RKO (cell line): ENCODE measurements around the gene RHBDD1.

Experiments used
- DNase-seq: peaks from one replicate; pipeline ENCODE4 v3.0.0-alpha.2; 2016; ENCODE audit warnings: low spot score

RHBDD1 gene

DNA sequence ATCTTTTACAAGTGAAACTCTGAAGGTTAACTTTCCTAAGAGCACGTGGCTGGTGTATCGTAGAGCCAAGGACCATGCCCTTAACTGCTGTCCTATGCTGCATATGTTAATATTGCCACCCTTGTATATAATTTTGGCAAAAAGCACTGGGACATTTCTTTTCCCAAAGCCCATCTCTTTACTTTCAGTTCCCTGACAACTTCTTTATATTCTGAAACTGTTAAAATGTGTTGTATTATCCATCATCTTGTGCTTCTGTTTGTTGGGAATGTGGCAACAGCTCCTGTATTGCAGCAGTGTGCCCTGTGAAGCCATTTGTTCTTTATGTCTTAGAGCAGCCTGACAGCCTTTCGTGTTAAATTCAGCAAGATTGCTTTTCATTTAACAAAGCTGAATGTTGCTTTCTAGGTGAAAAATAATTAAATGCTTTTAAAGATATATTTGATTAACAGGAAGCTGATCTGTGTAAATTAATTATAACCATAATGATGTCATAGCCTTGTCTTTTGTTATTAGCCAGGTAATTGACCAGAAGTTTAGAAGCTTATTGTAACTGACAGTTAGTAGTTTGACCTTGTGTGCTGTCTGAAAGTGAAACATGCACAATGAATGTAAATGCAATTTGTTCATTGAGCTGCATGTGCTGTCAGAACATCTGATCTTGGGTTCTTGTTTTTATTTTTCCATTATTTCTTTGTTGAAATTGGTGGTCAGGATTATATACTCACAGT is 9.7 kb downstream of the RHBDD1 start:
- DNase-seq, result no peak

DNA sequence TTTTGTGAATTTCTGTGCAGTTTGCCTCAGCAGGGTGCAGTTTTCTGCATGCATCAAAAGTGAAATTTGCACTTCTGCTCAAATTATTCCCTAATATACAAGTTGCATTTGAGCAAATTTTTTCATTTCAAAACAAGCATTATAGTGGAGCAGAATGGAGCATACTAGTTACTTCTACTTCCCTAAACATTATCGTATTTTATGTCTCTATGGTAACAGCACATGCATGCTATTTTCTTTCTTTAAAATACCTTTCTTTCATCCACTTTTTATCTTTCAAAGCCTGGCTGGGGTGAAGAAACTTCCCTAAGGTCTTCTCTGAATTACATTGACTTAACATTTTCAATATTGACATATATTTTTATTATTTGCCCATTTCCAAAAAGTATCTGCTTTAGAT is 11.2 kb downstream of the RHBDD1 start:
- DNase-seq, result no peak

DNA sequence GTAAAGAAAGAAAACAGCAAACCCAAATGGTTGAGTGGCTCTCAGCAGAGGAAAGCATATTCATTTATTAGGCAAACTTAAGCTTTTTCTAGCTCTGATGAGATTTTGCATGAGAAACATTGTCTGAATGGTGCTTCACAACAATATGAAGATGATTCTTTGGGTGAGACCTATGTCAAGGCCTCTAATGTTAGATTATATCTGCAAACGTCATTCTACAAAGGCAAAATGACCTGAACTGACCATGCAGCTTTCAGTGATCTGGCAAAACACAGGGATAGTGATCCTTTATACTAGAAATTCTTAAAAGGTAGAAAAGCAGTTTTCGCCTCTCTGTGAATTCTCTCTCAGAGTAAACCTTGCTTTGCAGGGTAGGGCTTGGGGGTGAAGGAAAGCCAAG is 11.7 kb downstream of the RHBDD1 start:
- DNase-seq, result no peak

DNA sequence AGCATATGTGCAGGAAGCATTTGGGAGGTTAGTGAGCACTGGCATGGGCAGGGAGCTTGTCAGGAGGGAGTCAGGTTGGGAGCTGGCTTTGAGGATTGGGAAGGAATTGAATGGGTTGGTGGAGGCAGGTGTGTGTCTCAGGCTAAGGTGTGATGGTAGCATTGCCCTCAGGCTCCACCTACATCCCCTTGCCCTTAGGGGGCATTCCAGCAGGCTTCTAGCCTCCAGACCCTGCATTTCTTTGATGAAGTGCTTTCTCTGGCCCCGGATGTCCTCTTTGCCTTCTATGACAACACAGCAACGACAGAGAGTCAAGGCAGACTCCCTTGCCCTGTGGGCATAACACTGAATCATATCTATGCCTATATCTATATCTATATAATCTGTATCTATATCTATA is 13.5 kb downstream of the RHBDD1 start:
- no peak for DNase-seq

DNA sequence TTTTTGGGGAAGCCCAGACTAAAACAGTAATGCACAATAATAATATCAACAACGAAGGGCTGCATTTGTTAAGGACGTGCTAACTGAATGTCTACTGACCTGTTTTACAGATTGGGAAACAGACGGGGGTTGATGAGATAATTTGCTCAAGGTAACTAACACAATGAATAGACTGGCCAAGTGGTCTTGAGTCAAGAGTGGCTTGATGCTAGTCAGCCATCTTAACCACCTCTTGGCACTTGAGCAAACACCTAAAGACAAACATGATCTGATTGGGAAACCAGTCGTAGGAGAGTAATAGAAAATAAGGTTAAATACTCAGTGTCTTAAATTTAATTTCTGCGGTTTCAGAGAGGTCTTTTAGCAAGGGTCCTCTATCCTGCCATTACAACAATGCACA is 14.2 kb downstream of the RHBDD1 start:
- no peak for DNase-seq

DNA sequence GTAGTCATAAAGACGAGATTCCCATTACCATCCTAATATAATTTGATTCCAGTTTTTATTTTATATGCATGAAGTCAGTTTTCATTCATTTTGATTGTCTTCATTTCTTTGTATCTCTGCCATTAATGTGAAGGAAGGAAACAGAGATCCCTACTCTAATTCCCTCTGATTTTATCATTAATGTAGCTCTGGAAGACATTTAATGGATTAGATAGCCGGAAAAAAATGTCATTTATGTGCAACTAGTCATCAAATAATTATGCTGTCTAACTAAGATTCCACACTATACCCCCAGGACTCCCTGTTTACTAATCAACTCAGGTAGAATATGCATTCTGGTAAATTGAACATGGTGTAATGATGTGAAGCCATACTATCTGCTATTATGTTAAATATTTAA is 19.9 kb downstream of the RHBDD1 start:
- DNase-seq, result no peak

DNA sequence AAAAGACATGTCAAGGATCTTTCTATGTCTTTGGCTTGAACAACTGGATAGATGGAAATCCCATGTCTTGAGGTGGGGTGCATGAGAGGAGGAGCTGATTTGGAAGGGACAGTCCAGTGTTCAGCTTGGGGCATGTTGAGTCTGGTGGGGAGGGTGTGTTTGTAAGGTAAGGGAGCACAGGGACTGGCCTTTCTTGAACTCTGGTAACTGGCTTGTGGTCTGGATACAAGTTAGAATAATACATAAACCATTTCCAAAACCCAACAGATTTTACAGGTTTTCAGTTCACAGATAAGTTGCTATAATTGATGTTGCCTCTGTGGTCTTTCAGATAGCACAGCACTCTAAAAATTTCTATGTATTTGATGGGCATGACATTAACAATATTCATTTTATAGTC is 24.2 kb downstream of the RHBDD1 start:
- DNase-seq, result no peak

DNA sequence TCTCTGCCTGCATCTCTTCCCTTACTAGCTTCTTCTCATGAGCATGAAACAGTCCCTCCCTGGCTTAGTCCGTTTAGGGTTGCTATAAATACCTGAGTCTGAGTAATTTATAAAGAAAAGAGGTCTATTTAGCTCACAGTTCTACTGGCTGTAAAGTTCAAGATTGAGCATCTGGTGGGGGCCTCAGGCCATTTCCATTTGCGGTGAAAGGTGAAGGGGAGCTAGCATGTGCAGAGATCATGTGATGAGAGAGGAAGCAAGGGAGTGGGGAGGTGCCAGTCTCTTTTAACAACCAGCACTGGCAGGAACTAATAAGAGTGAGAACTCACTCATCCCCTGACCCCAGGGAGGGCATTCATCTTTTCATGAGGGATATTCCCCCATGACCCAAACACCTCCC is 26.8 kb downstream of the RHBDD1 start:
- no peak for DNase-seq

DNA sequence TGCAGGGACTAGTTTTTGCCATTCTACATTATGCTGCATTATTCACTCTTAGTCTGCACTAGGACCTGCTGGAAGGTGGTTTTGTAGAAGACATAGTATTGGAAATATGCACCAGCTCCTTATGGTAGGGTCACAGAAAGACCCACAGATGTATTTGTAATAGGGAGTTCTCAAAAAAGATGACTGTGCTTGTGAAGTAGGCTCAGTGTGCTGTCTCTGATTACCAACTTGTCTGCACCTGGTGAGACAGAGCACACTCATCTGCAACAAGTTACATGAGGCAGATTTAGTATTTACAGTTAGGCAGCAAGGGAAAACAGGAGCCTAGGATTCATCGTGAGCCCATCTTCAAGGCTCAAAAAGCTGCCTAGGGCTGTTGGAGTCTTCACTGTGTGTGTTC is 29.4 kb downstream of the RHBDD1 start:
- DNase-seq, result no peak

DNA sequence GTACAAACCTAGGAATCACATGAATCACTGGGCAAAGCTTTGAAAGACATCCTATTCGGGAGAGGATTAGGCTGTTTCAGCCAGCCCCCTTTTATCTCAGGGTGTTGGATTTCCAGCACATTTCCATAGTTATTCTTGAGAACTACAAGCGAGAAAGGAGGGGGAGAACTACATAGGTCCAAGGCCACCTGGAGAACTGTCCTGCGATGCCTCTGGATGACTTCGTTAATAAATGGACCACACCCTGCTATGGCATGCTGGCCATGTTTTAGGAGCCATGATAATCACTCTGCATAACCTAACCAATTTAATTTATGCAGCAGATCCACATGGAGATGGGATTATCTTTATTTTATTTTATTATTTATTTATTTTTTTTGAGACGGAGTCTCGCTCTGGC is 29.9 kb downstream of the RHBDD1 start:
- no peak for DNase-seq

DNA sequence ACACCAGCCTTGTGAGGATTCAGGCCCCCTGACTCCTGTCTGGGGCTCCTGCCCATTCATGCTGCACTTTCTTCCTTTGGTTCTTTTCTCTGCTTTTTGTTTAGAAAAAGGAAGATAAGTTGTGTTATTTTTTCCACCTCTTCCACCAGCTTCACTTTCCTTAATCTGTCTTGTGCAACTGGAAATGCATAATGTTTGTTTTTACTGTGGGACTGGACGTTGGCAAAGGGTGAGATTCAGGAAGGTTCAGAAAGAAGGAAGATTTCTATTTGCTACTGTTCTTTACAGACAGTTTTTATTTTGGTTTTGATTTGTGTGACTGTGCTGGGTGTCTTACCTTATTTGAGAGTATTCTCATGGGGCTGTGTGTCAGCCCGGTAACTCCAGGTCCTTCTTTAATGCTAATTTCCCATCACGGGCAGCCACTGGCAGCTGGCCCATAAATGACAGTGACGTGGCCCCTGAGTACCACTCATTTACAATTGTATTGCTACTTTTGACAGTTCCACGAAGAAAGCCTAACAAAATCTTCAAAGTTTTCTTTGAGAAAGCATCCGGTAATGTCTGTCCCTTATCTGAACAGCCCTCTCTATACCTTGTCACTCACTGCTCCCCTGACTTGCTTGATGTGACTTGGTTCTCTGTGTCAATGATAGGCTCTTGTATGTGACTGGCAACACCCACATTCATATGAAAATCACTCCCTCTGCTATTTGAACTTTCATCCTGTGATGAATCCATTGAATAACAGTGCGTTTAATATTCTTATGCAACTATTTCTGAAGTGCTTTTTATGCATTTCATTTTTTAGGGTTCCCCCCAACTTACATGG is 32.7 kb downstream of the RHBDD1 start:
- no peak for DNase-seq

DNA sequence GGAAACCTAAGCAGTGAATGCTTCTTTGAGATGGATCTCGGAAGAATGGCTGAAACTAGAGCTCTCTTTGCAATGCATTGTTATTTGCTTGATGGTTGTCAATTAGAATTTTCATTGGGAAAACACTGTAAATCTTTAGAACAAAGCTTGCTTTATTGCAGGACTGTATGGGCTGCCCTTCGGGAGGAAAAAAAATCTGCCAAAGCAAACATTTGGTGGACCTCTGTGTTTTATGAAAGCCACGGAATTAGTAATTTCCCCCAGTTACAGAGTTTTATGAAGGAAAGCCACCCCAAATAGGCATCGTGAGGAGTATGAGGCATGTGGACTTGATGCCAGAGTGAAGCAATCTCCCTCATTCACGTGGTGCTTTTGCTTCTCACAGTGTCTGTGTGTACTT is 33.5 kb downstream of the RHBDD1 start:
- no peak for DNase-seq

DNA sequence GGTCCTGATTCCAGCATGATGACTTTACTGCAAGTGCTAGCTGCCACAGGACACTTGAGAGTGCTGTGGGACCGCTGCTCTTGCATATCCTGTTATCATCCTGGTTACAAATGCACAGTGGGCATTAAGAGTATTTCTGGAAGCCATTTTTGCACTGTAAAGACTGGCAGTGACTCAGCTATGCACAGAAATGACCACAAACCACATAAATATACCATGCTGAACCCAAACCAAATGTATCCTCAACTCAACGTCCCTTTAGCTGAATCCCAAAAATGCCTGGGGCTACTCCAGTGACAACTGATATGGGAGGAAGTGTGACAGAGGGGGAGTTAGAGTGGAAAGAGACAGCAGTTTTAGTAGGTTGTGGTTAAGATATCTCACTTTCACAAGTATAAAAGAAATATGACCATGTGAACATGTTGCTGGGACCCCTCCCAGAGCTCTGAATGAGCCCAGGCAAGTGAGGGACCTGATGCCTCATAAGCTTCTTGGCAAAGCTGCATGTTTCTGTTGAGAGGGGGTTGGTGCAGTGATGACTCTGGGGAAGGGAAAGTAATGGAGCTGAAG is 37.3 kb downstream of the RHBDD1 start:
- no peak for DNase-seq

DNA sequence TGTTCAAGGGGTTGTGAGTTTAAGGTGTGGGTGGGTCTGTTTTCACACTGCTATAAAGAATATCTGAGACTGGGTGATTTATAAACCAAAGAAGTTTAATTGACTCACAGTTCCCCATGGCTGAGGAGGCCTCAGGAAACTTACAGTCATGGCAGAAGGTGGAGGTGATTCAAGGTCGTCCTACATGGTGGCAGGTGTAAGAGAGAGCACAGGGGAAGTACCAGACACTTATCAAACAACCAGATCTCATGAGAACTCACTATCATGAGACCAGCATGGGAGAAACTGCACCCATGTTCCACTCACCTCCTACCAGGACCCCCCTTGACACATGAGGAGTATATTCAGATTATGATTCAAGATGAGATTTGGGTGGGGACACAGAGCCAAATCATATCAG is 38.0 kb downstream of the RHBDD1 start:
- no peak for DNase-seq

DNA sequence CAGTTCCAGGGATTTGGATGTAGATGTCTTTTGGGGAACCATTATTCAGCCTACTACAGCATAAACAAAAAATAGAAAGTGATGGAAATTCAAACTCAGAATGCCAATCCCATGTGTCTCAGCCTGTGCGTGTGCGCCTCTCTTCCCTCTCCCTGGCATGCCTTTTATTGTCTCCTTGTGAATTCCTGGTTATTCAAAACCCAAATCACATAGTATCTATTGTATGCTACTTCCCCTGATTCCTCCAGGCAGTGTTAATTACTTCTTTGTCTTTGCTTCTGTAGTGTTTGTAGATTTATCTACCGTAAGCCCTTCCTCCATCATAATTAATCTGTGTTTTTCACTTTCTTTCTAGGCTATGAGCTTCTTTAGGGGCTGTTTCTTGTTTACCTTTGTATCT is 38.9 kb downstream of the RHBDD1 start:
- no peak for DNase-seq

DNA sequence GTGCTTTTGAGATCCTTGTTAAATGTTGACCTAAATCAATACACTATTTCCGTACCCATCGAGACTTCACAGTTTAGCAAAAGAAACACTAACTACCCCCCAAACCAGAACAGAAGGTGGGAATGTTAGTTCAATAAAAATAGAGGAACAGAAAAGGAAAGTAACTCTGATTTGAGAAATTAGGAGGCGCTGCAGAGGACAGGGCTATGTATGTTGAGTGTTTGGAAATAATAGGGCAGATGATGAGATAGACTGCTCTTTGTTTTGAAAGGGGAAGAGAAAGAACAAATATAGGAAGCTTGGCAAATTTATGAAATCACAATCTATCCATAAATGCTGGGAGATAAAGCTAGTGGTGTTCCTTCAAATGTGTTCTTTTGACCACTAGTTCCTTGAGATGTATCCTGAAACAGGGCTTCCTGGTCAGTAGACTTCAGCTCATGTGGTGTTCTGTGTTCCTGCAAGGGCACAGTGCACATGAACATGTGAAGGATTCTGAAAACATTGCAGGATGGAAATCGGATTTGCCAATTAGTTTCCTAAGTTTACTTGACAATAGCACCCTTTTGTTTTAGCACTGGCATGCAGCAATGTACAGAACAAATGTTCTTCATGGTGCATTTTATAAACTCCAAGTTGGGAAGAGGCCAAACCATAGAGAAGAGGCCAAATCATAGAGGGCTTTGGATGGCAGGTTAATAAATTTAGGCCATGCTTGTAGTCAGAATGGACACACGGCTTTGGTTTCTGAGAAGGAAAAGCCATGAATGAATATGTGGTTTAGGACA is 39.8 kb downstream of the RHBDD1 start:
- no peak for DNase-seq

DNA sequence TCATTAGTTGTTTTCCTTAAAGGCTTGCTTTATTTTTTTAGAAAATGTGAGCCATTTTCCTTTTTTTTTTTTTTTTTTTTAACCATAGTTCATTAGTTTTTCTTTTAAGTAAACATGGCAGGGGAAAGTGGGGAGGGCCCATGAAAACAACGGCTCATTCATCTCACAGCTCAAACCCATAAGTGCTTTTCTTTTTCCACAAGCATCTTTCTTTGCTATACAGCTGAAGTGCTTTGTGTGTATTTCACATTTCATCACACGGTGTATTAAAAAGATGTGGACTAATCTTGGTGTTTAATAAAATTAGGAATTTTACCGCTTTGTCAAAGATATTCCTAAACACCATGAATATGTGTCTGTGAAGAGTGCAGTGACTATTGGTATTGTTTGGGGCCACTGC is 41.6 kb downstream of the RHBDD1 start:
- DNase-seq, result no peak

DNA sequence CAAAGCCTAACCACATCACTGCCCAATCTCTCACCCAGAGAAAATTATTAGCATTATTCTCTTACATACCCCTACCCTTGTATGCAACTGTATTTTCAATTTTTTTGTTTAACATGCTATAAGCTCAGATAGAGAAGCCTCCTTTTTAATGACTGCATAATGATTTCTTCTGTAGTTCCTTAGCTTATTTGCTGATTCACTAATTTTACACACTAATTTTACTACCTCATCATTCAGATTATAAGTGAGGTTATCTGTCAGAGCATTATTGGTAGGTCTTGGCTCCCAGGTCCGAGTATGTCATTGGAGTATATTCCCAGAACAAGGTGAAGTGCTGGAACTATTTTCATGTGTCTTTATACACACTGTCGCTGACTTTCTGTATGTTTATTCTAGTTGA is 45.4 kb downstream of the RHBDD1 start:
- DNase-seq, result no peak

DNA sequence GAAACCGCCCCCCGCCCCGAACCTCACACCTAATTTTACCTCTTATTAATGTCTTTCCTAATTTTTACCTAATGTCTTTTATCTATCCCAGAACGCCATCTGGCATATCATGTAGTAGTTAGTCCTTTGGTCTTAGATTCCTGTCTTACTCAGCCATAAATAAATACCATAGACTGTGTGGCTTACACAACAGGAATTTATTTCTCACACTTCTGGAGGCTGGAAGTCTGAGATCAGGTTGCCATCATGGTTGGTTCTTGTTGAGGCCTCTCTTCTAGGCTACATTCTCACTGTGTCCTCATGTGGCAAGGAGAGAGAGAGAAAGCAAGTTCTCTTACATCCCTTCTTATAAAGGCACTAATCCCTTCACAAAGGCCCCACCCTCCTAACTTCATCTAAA is 46.8 kb downstream of the RHBDD1 start:
- DNase-seq, result no peak

DNA sequence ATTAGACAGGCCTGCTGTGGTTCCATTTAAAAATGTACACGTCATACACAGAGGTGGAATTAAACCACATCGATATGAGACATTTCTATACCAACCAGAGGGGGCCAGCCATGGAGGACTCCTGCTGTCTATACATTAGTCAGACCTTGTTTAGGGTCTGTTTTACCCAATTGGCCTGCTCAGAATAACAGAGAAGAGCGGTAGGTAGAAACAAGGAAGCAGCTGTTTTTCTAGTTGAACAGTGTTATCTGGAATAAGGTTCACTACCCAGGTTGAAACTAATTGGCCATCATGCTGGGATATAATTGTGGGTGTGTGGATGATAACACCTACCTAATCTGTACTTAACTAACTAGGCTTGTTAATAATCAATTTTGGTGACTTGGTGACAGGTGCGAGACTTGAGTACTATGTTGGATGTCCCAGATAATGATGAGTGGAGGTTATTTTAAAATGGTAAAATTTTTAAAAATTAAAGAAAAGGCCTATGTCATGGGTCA is 47.5 kb downstream of the RHBDD1 start:
- no peak for DNase-seq

DNA sequence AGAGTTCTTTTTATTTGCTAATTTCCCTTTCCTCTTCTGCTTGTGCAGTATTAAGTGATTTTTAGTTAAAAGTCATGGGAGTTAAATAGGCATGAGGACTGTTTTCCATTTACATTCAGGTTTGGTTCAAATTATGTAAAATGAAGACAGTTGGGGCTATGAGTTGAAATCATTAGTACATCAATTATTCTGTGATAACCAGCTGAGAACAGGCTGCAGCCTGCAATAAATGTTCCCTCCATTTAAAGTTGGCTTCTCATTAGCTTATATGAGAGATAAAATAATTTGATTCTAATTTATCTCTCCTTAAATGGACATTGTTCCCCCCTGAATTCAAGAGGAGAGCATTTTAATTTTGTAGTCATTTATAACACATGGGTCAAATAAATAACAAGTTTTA is 48.3 kb downstream of the RHBDD1 start:
- no peak for DNase-seq

DNA sequence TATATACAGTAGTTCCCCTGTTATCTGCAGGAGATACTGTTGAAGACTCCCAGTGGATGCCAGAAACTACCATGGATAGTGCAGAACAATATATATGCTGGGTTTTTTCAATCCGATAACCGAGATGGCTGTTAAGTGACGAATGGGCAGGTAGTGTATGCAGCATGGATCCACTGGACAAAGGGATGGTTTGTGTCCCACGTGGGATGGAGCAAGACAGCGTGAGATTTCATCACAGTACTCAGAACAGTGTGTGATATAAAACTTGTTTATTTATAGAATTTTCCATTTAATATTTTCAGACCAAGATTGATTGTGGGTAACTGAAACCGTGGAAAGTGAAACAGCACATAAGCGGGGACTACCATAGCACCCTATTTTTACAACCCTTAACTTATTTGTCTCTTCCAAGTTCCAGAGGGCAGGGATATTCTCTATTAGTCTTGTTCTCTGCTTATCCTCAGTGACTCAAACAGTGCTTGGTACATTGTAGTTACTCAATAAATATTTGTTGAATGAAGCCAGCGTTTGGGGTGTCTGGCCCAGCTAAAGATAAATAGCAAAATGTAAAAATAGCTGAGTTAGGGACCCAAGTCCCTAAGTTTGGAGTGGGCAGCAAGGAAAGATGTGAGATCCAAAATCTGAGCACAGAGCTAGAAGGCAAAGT is 50.0 kb downstream of the RHBDD1 start:
- no peak for DNase-seq
